NK-92 treated with Interleukin-12 subunit alpha and Interleukin-12 subunit beta, amount 100 ng/mL, for 24 hours (cell line): ENCODE measurements around the gene ZNF831.

Source experiments
- DNase-seq: peaks from one replicate; lab custom pipeline; 2025; lab: John Stamatoyannopoulos, UW

Gene ZNF831

DNA sequence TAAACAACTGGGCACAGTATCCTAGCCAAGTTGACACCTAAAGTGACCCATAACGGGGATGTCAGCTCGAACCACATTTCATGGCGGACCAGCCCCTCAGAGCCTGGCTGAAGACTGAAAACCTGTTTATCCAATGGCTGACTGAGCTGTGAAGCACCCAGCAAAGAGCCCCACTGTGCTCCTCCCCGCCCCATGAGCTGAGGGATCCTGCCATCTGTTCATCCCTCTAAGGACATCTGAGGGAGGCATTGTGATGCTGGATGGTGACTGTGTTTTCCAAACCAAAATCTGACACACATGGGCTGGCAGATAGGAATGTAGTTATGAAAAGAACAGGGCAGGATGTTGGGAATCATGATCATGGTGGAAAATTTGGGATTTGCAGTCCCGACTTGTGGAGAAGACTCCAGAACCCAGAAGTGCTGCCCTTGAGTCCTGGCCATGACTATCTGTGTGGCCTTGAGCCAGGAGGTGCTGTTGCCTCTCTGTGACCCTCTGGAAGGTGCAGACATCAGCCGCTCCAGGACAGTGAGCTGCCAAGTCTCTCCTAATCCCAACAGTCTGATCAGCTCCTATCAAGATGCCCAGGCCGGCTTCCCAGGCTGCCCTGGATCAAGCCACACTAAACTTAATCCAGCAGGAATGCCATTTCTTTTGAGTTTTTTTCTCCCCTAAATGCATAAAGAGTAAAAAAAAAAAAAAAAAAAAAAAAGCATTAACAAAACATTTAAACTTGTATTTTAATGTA lies 142.5 kb downstream of the ZNF831 start:
- no peak for DNase-seq

- DNase-seq, result no peak
Observed at GRCh38 chr20:59307270-59307669, 143.6 kb downstream of the ZNF831 start.
